ENCODE measurements around the gene ZNF845. TPM values are rescaled to one million over a fixed set of nuclear protein-coding genes. Genes with fewer than 3 reads are reported as not detected.
A peak's percentile ranks its signal among the peaks of the same experiment; 100 is the strongest.

The ZNF845 gene
- total and polyA plus RNA-seq, 2 donors (not counting 3 experiments of a cell fraction or from before 2014, with no cell fraction given) = 0.88 to 4.6 TPM

GRCh38 chr19:53394522-53394973 is 61.0 kb downstream of the ZNF845 start:
- POLR2A ChIA-PET = no interaction called here
- no TSS peak for BruUV-seq (replicated peaks)
- H3K4me3 ChIP-seq (replicated peaks in 1 of 3; ENCODE audit: insufficient read depth in 1 of 3, low read depth in 1 of 3, low read length in 3 of 3) = peak overlapping the region; percentile 27 to 93 (median 44)
- H3K36me3 ChIP-seq (ENCODE audit: control insufficient read depth in 2 of 2, extremely low read depth in 1 of 2, insufficient read depth in 2 of 2, low read length in 2 of 2) = peaks cover 0 to 2% of the 10 kb centered on the region in 2 experiments
- peak overlapping the region; percentile 5 for H3K9ac ChIP-seq (replicated peaks; ENCODE audit: extremely low read depth, insufficient read depth, low read length)
- H4K20me1 ChIP-seq (replicated peaks; ENCODE audit: control insufficient read depth, extremely low read depth, insufficient read depth, low read length) = no peaks in the 10 kb centered on the region
- CTCF ChIA-PET = interaction anchor here (1.5 to 1.6 kb wide), 2 partner anchors 31 to 199 kb away, joined by 8 to 10 read pairs; no protein-coding TSS in a partner anchor
- TF ChIP-seq GATA2 (IDR thresholded peaks at IDR 0.05; ENCODE audit: insufficient read depth, insufficient read length, low read depth, low read length) = no peak
- TF ChIP-seq, protein P1, sequence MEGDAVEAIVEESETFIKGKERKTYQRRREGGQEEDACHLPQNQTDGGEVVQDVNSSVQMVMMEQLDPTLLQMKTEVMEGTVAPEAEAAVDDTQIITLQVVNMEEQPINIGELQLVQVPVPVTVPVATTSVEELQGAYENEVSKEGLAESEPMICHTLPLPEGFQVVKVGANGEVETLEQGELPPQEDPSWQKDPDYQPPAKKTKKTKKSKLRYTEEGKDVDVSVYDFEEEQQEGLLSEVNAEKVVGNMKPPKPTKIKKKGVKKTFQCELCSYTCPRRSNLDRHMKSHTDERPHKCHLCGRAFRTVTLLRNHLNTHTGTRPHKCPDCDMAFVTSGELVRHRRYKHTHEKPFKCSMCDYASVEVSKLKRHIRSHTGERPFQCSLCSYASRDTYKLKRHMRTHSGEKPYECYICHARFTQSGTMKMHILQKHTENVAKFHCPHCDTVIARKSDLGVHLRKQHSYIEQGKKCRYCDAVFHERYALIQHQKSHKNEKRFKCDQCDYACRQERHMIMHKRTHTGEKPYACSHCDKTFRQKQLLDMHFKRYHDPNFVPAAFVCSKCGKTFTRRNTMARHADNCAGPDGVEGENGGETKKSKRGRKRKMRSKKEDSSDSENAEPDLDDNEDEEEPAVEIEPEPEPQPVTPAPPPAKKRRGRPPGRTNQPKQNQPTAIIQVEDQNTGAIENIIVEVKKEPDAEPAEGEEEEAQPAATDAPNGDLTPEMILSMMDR (IDR thresholded peaks at IDR 0.05; ENCODE audit: extremely low read depth in 1 of 2, insufficient read depth in 1 of 2, low read depth in 1 of 2, low read length in 2 of 2) = no peak
- TF ChIP-seq JUN (IDR thresholded peaks at IDR 0.05; ENCODE audit: borderline replicate concordance, insufficient read depth, insufficient read length, low read depth) = no peak
- peaks cover 3% of the 10 kb centered on the region for H3K79me2 ChIP-seq (ENCODE audit: control insufficient read depth, insufficient read depth, low read length)
- H3K27ac ChIP-seq (ENCODE audit: insufficient read depth, low read depth, low read length) = peak overlapping the region; percentile 21
- FAIRE-seq = no peak
- peaks cover 5% of the 10 kb centered on the region for H3K4me1 ChIP-seq (ENCODE audit: control insufficient read depth, extremely low read depth, insufficient read depth, low read length)
- no peak for DNase-seq (ENCODE audit: low read depth, low spot score)
- H2AFZ ChIP-seq (ENCODE audit: low read depth, low read length) = peak overlapping the region; percentile 99
- intact Hi-C loops (cut with micrococcal nuclease) = loop anchor here (2.0 to 10.0 kb wide), 4 partner anchors 30 to 200 kb away; partner anchors contain the start of genes ZNF525, ZNF665 and ZNF813
- H3K9me1 ChIP-seq (replicated peaks; ENCODE audit: control insufficient read depth, extremely low read depth, insufficient read depth, low read length) = no peaks in the 10 kb centered on the region
- H3K27me3 ChIP-seq (ENCODE audit: control insufficient read depth in 2 of 2, insufficient read depth in 2 of 2, low read length in 2 of 2) = no peaks in the 10 kb centered on the region
- H3K4me2 ChIP-seq (ENCODE audit: insufficient read depth, low read length) = peak overlapping the region; percentile 73
- H3K9me3 ChIP-seq (replicated peaks; ENCODE audit: control insufficient read depth, insufficient read depth, low read length) = no peaks in the 10 kb centered on the region
- dilution Hi-C loops (cut with MboI; ENCODE audit: extremely low pct_ligation_motif_present, low sequenced_read_pairs) = no loop called here

Data from endothelial cell of umbilical vein (primary cell).